ACHN (cell line): ENCODE measurements around the gene ASTN2.

Experiments
- DNase-seq: peaks from one replicate; pipeline ENCODE4 v3.0.0-alpha.2; 2015
- in situ Hi-C: cut with HindIII; loops from 2 replicates; pipeline ENCODE4 v1.10.0; 2017; ENCODE audit warnings: low sequenced_read_pairs, low pct_ligation_motif_present, low pct_unique_long_range_greater_than_20kb

ASTN2 gene

DNA sequence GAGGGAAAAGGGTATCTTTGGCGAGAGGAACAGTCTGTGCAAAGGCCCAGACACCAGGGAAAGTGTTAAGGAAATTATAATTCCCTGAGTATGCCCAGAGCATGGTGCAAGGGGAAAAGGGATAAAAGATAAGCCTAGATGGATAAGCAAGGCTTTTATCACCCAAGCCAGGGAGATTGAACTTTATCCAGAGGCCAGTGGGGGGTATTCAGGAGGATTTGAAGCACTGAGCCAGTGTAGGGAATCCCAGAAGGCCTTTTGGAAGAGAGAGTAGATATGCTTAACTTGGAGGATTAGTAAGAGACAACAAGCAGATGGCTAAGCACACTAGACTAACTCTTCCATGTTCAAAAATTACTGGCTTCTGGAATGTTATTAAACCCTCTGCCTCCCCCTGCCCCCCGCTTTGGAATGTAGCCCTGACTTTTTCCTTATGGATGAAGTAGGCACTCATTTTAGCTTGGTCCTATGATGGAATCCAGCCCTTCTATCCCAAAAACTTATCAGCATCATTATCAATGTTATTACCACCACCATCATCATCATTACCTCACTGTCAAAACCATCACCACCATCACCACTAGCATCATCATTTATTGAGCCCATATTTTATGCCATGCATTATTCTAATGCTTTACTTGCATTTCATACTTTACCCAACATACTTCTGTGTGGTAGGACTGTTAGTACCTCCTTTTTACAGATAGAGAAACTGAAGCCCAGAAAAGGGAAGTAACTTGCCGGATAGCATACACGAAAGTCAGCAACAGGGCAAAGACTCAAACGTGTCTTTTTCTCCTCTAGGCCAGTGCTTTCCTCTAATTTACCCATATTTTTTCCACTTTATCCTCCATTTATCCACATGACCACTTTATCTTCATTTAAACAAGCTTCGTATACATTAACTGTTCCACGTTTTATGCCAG, 1024.3 kb downstream of the ASTN2 start:
- in situ Hi-C loops, result no loop called here

DNA sequence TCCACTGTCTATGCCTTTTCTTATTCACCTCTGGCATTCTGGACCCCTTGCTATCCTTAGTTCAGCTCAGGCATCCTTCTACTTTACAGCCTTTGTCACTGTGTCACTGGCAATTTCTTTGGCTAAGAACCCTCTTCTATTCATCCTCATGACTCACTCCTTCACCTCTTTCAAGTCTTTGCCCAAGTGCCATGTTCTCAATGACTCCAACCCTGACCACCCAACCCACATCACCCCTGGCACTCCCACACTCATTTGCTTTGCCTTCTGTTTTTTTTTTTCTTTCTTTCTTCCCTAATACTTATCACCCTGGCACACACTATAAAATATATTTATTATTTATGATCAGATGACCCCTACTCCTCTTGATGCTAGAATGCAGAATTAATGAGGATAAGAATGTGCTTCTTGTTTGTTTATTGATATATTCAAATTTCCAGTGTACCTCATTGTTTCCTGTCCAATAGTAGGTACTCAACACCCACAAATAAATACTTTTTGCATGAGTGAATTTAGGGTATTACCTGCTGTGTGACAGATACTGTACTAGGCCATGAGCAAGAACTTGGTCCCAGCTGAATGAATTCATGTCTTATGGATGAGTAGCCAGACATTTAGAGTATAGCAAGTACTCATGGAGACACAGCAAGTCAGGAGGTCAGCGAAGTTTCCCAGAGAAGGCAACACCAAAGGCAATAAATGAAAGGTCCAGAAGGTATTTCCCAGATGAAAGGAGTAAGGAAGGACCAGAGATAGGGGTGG, 1025.1 kb downstream of the ASTN2 start:
- DNase-seq, result peak; percentile 44
- in situ Hi-C loops, result no loop called here

More for the DNA sequence above, 1024.3 kb downstream of the ASTN2 start:
- no peak for DNase-seq

DNA sequence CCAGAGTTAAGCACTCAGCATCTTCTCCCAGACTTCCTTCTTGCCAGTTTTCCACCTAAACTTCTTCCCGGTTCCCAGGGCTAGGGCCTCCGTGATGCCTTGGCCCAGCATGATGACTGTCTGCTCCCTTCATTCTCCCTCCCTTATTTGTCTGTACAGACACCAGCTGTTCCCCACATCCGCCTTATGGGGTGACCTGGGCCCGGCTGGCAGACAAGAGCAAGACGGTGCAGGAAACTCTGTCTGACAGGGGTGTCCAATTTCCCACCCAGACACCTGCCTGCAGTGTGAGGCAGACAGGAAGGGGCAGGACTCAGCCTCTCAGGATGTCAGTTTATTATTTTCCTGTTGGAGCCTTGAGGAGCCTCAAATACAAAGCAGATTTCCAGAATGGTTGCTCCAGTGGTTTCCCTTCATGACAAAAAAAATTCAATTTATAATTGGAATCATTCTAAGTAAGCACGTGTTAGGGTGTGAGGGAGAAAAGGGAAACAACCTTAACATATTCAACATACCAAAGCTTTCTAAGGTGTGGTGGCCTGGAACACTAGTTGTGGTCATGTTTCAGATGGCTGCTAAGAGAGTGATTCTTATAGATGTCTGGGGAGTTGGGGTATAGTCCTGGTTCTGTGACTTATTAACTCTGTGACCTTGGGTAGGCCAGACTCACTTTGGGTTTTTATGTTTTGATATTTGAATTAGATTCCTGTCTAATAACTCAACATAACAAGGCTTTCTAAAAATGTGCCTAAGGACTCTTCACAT, 1026.7 kb downstream of the ASTN2 start:
- in situ Hi-C loops, result no loop called here
- peak; percentile 89 for DNase-seq

DNA sequence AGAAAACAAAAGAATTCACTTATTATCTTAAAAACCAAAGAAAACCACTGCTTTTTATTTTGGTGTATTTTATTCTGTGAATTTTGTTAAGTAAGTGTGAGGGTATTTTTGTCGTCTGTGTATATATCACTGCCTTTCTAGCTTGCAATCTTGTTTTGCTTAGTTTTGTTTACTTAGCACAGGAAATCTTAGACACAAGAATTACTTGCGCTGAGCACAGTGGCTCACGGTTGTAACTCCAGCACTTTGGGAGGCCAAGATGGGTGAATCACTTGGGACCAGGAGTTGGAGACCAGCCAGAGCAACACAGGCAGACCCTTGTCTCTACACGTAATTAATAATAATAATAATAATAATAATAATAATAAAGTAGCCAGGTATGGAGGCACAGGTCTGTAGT, 1030.9 kb downstream of the ASTN2 start:
- no peak for DNase-seq

DNA sequence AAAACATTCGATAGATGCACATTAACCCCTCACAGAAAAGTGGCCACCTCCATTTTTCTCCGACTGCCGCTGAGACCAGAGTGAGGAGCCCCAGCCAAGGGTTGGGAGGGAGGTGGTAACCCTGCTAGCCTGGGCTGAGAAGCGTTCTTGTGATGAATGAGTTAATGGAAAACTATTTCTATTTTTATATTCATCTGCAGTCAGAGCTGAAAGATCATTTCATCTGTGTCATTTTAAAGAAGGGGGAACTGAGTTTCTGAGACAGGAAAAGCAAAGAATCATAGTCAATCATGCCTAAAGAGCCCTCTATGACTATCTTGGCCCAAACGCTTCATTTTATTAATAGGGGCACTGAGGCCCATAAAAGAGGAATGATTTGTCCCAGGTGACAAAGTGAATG, 1031.7 kb downstream of the ASTN2 start:
- no peak for DNase-seq
- in situ Hi-C loops, result no loop called here

More for the DNA sequence above, 1030.9 kb downstream of the ASTN2 start:
- in situ Hi-C loops, result no loop called here

DNA sequence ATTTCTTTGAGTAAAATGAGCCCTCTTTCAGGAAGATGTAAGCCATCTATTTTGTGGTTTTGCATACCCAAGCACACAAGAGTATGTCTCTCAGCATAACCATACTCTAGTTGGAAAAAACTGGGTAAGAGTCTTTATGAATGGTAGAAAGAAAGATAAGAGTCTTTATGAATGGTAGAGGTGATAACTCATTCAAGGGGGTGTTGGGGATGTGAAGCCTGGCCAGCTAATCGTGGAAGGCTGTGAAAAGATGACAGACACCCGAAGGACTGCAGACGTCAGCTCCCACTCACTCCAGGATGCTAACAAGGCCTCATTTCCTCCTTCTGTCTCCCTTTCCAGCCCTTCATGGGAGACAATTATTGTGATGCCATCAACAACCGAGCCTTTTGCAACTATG, 1032.8 kb downstream of the ASTN2 start:
- DNase-seq, result no peak
- in situ Hi-C loops, result no loop called here

DNA sequence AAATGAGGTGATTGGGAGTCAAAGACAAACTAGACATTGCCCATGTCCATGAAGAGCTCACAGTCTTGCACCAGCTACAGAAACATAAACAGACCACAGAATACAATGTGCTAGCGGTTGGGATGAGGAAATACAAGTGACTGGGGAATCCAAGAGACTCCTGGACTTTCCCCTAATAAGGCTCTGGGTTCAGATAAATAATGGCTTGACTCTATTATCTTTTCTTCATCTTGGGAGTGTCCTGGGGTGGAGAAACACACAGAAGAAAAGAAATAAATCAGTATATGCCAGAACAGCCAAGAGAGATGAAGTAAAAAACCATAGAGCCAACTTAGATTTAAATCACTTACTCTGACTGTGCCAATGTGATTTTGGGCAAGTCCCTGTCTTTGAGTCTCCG, 1033.5 kb downstream of the ASTN2 start:
- no peak for DNase-seq
- in situ Hi-C loops, result no loop called here

DNA sequence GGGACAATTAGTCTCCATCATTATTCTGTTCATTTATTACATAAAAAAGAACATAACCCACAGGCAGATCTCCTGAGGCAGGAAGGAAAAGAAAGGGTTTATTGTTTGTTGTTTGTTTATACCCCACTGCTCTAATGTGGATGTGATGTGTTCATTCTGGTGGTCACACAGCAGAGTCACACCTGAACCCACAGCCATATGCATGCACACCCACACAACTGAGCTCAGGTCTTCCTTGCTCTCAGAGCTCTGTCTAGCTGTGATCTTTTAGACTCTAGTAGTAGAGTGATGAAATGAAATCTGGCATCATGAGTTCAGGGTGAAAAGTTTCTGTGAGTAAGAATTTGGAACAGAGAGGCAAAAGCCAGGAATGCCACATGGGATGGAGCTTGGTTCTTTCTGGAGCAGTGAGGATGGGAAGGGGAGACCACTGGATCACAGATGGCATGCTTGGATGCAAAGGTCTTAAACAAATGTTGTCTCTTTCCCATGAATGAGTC, 1034.3 kb downstream of the ASTN2 start:
- in situ Hi-C loops, result no loop called here
- DNase-seq, result no peak

DNA sequence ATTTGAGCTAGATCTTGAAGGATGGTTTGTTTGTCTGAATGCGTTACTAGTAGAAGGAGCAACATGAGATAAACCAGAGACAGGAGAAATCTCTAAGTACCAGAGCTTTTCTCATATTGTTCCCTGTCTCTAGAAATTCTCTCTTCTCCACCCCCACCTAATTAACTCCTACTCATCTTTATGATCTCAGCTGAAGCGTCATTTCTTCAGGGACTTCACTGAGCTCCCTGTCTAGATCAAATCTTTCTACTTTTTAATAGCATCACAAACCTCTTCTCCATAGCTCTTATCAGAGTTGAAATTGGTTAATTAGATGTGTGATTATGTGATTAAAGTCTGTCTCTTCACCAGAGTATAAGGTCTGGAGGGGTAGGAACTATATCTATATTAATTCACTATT, 1035.0 kb downstream of the ASTN2 start:
- DNase-seq, result no peak
- in situ Hi-C loops, result no loop called here

DNA sequence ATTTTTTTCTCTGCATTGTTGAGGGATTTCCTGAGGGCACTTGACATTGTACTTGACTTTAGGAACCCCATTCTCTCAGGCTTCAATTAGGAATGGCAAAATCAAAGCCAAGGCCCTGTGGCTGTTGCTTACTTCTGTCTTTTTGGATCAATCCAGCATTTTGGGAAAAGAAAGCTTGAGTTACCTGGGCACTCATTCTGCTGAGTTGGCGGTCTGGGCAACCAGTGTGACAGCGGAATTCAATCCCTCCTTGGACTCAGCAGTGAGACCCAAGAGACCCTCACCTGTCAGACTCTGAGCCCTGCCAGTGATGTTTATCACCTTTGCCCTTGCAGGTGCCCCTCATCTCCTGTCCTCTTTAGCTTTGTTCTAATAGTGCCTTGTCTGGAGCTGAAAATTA, 1036.0 kb downstream of the ASTN2 start:
- in situ Hi-C loops, result no loop called here
- no peak for DNase-seq

DNA sequence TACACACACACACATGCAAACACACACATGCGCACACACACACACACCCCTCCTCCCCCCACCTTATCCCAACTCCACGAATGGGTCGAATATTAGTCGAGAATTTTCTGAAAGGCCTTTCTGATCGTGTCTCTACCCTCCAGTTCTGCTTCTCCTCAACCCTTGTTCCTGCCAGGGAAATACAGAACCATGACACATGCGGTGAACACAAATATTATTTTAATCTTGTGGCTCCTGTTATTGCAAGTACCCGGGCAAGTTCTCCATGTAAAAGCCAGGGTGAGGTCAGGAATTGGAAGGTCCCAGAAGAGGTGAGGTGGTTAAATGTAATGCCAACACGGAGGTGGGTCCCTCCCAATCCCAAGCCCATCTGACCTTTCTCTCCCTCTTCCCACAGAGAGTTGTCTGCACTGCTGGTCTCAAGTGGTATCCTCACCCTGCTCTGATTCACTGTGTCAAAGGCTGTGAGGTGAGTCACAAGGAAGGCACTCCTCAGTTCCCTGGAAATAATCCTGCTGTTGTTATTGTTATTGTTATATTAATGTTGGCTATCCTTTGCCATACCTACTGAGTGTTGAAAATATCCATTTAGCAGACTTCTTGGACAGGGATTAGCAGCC, 1037.6 kb downstream of the ASTN2 start:
- in situ Hi-C loops, result no loop called here
- DNase-seq, result peak; percentile 82
